ENCODE results near the gene NABP2. TPM values are rescaled to one million over a fixed set of nuclear protein-coding genes. Genes with fewer than 3 reads are reported as not detected.
"Not testable (repeated sequence)": the region's sequence is repeated elsewhere in the genome, so short reads cannot be mapped to it uniquely, and the experiment has no call there.

NABP2 gene
- total RNA-seq, 8 experiments from 2014 or later = 22.1 to 61.7 (median 51.1) TPM

GRCh38 chr12:56271031-56271430, 46.9 kb downstream of the NABP2 start:
- Histone ChIP-seq H3K27ac (no peak overlapping the region), H3K4me1 (replicated peaks in 1 of 2) (peaks cover 0 to 4% of the 10 kb centered on the region in 2 donors), H3K4me3 (no peak overlapping the region)
- 14% methylated on average over 1 of the region's 1 CpG; no CpG with 5 or more reads in 9 of the 10 experiments for WGBS, 10 experiments
- peak in 1 of 8 experiments; percentile 2 for ATAC-seq (replicated peaks in 6 of 8)
- in situ Hi-C loops (cut with MboI; ENCODE audit: low pct_unique_long_range_greater_than_20kb in 2 of 9, low sequenced_read_pairs in 9 of 9, unreplicated experiment in 9 of 9) = loop anchor here in 1 of 9 experiments (25.0 kb wide), 1 partner anchor 109 kb away; the partner anchor contains the start of genes MYL6 and MYL6B

DNA sequence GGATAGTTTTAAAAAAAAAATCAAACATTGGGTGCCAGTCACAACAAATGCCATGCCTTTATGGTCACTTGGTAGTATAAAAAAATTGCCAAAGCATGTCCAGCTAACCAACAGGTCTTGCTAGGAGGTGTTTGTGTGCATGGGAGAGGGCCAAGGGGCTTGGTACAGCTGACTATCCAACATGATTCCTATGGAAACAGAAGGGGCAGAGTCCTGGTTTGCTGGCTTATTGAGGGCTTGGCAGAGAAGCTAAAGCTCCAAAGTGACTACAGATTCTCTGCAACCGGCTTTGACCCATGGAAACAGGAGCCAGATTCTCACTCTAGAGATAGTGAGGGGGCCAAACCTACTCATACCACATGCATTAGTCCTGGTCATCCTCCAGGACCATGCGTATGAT, 48.3 kb downstream of the NABP2 start:
- not testable (repeated sequence) for ATAC-seq (replicated peaks in 6 of 8)

DNA sequence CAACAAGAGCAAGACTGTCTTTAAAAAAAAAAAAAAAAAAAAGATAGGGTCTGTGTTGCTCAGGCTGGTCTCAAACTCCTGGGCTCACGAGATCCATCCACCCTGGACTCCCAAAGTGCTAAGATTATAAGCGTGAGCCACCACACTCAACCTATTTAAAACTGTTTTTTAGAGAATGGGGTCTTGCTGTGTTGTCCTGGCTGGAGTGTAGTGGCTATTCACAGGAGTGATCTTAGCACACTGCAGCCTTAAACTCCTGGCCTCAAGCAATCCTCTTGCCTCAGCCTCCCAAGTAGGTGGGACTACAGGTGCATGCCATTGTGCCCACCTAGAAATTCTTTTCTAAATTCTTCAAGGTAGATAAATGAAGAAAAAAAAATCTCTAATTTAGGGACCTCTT, 50.2 kb downstream of the NABP2 start:
- Histone ChIP-seq H3K27ac (no peak overlapping the region), H3K4me1 (replicated peaks in 1 of 2) (no peaks in the 10 kb centered on the region), H3K4me3 (no peak overlapping the region)
- in situ Hi-C loops (cut with MboI; ENCODE audit: low pct_unique_long_range_greater_than_20kb in 2 of 9, low sequenced_read_pairs in 9 of 9, unreplicated experiment in 9 of 9) = loop anchor here in 1 of 9 experiments (25.0 kb wide), 1 partner anchor 112 kb away; the partner anchor contains the start of genes MYL6 and MYL6B
- WGBS, 10 experiments = 86 to 100% (median 100%) methylated on average over 1 to 2 of the region's 2 CpGs; no CpG with 5 or more reads in 5 of the 10 experiments
- no peak for ATAC-seq (replicated peaks in 6 of 8)

More for the DNA sequence above, 48.3 kb downstream of the NABP2 start:
- in situ Hi-C loops (cut with MboI; ENCODE audit: low pct_unique_long_range_greater_than_20kb in 2 of 9, low sequenced_read_pairs in 9 of 9, unreplicated experiment in 9 of 9) = loop anchor here in 1 of 9 experiments (25.0 kb wide), 1 partner anchor 110 kb away; the partner anchor contains the start of genes MYL6 and MYL6B
- WGBS, 10 experiments = 40 to 100% (median 100%) methylated on average over 1 of the region's 2 CpGs; no CpG with 5 or more reads in 5 of the 10 experiments
- not testable (repeated sequence) for H3K4me3 ChIP-seq; H3K4me1 ChIP-seq (replicated peaks in 1 of 2); H3K27ac ChIP-seq

DNA sequence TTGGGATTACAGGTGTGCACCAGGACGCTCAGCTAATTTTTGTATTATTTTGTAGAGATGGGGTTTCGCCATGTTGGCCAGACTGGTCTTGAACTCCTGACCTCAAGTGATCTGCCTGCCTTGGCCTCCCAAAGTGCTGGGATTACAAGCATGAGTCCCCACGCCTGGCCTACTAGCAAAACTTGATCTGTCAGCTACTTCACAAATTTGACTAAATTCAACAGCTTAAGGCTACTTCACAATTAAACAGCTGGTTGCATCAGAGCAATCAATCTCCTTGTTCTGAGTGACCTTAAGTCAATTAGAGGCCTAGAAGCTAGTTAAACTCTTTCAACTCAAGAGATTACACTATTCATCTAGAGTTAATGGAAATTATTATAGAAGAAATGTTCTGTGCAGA, 54.8 kb downstream of the NABP2 start:
- in situ Hi-C loops (cut with MboI; ENCODE audit: low pct_unique_long_range_greater_than_20kb in 2 of 9, low sequenced_read_pairs in 9 of 9, unreplicated experiment in 9 of 9) = no loop called here
- no peaks in the 10 kb centered on the region for H3K4me1 ChIP-seq (replicated peaks in 1 of 2)
- no peak for ATAC-seq (replicated peaks in 6 of 8)
- no peak overlapping the region for H3K4me3 ChIP-seq
- WGBS, 10 experiments = 85 to 100% (median 100%) methylated on average over 1 to 2 of the region's 3 CpGs; no CpG with 5 or more reads in 3 of the 10 experiments
- H3K27ac ChIP-seq = no peak overlapping the region

Other genes with a start within 250 kb of the NABP2 start
- 10 to 100 TPM; 10.4 to 23.0 (median 17.0) TPM for gene SUOX, start 227.1 kb upstream of the NABP2 start, total RNA-seq
- gene IKZF4, start 203.3 kb upstream of the NABP2 start, total RNA-seq = 1 to 10 TPM; 1.4 to 8.6 (median 6.4) TPM
- 1,000 to 10,000 TPM in 1 of 8 experiments, 100 to 1,000 TPM in 7; 282 to 1,536 (median 616) TPM for gene RPS26, start 182.4 kb upstream of the NABP2 start, total RNA-seq
- gene ERBB3, start 144.2 kb upstream of the NABP2 start, total RNA-seq = 1 to 10 TPM in 7 of 8 experiments, under 1 TPM in 1; 0.63 to 7.2 (median 2.1) TPM
- 100 to 1,000 TPM in 4 of 8 experiments, 10 to 100 TPM in 4; 60.8 to 254 (median 99.3) TPM for gene PA2G4, start 119.8 kb upstream of the NABP2 start, total RNA-seq
- gene RPL41, start 107.7 kb upstream of the NABP2 start, total RNA-seq = 1,000 to 10,000 TPM; 2,948 to 7,132 (median 5,415) TPM
- 10 to 100 TPM in 3 of 8 experiments, 1 to 10 TPM in 5; 5.8 to 11.7 (median 8.0) TPM for gene ZC3H10, start 106.1 kb upstream of the NABP2 start, total RNA-seq
- gene ESYT1, start 96.1 kb upstream of the NABP2 start, total RNA-seq = 10 to 100 TPM; 13.4 to 54.6 (median 44.2) TPM
- gene MYL6B, start 71.8 kb upstream of the NABP2 start, total RNA-seq = 100 to 1,000 TPM in 5 of 8 experiments, 10 to 100 TPM in 3; 61.3 to 217 (median 142) TPM
- gene MYL6, start 66.0 kb upstream of the NABP2 start, total RNA-seq = 1,000 to 10,000 TPM; 1,063 to 2,469 (median 1,244) TPM
- gene SMARCC2, start 34.9 kb upstream of the NABP2 start, total RNA-seq = 100 to 1,000 TPM in 1 of 8 experiments, 10 to 100 TPM in 7; 18.1 to 110 (median 77.9) TPM
- 10 to 100 TPM; 28.9 to 62.1 (median 41.7) TPM for gene RNF41, start 2.4 kb upstream of the NABP2 start, total RNA-seq
- 1 to 10 TPM in 3 of 8 experiments, under 1 TPM in 3, not detected in 2; 0.49 to 2.6 (median 1.1) TPM for gene SLC39A5, start 5.7 kb downstream of the NABP2 start, total RNA-seq
- 10 to 100 TPM in 6 of 8 experiments, 1 to 10 TPM in 2; 5.3 to 30.7 (median 12.0) TPM for gene ANKRD52, start 34.0 kb downstream of the NABP2 start, total RNA-seq
- gene COQ10A, start 42.6 kb downstream of the NABP2 start, total RNA-seq = 10 to 100 TPM in 7 of 8 experiments, 1 to 10 TPM in 1; 6.8 to 17.4 (median 14.3) TPM
- 100 to 1,000 TPM in 5 of 8 experiments, 10 to 100 TPM in 3; 66.8 to 208 (median 106) TPM for gene CS, start 76.0 kb downstream of the NABP2 start, total RNA-seq
- gene CNPY2, start 91.6 kb downstream of the NABP2 start, total RNA-seq = 100 to 1,000 TPM; 102 to 231 (median 141) TPM
- 10 to 100 TPM; 20.3 to 97.3 (median 30.4) TPM for gene PAN2, start 109.7 kb downstream of the NABP2 start, total RNA-seq
- gene IL23A, start 114.5 kb downstream of the NABP2 start, total RNA-seq = 1 to 10 TPM in 4 of 8 experiments, under 1 TPM in 4; 0.28 to 3.8 (median 1.1) TPM
- 100 to 1,000 TPM in 3 of 8 experiments, 10 to 100 TPM in 5; 26.5 to 458 (median 72.4) TPM for gene STAT2, start 135.8 kb downstream of the NABP2 start, total RNA-seq
- under 1 TPM in 7 of 8 experiments, not detected in 1; 0.14 to 0.76 (median 0.36) TPM for gene APOF, start 138.5 kb downstream of the NABP2 start, total RNA-seq
- 10 to 100 TPM in 7 of 8 experiments, 1 to 10 TPM in 1; 3.4 to 62.8 (median 19.2) TPM for gene TIMELESS, start 225.1 kb downstream of the NABP2 start, total RNA-seq
- gene MIP, start 230.3 kb downstream of the NABP2 start, total RNA-seq = 1 to 10 TPM in 3 of 8 experiments, under 1 TPM in 5; 0.16 to 2.7 (median 0.44) TPM
- gene SPRYD4, start 244.2 kb downstream of the NABP2 start, total RNA-seq = 1 to 10 TPM; 1.3 to 8.5 (median 2.2) TPM